ENCODE results near the gene UGCG. TPM values are rescaled to one million over a fixed set of nuclear protein-coding genes. Genes with fewer than 3 reads are reported as not detected.
"Not testable (repeated sequence)": the region's sequence is repeated elsewhere in the genome, so short reads cannot be mapped to it uniquely, and the experiment has no call there.

UGCG gene
- total RNA-seq, 1 experiment from 2014 or later, result 24.4 TPM

DNA sequence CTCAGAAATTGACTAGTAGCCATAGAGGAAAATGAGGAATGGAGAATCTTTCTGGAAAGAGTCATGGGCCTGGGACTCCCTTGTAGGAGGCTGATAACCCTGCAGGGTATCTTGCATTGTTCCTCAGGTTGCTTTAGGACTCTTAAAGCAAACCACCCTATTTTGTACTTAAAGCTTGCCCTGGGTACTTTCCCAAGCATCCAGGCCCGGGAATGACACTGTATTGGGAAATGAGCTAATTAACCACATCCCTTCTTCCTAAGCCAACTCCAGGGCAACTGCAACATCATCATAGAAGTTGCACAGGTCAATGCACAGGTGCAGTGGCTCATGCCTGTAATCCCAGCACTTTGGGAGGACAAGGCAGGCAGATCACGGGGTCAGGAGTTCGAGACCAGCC is 55.9 kb downstream of the UGCG start:
- peak; percentile 41 for DNase-seq (ENCODE audit: low spot score)

DNA sequence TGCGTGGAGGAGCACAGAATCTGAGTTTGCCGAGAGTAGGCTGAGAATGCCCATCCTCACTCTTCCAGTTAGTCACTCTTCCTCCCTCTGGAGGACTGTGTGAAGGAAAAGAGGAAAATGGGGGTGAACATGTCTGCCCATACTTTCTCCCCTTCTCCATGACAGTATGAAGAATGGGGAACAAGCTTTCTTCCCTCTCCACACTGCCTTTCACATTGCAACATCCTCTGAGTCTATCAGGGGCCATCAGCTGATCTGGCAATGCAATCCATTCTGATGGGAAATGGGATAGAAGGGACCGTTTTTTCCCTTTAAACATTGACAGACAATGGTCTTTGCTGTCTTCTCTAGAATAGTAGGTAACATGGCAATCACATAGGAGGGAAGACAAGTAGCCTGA is 56.8 kb downstream of the UGCG start:
- DNase-seq (ENCODE audit: low spot score), result no peak

DNA sequence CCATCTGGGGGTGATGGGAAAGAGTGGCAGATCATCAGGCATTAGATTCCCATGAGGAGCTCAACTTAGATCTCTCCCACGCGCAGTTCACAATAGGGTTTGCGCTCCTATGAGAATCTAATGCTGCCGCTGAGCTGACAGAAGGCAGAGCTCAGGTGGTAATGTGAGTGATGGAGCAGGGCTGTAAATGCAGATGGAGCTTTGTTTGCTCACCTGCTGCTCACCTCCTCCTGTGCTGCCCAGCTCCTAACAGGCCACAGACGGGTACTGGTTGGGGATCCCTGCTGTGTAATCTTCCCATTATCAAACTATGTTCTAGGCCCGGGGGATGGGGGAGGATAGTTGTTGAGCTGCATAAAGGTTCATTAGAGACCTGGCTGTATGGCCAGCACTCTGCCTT is 58.4 kb downstream of the UGCG start:
- DNase-seq (ENCODE audit: low spot score), result no peak

DNA sequence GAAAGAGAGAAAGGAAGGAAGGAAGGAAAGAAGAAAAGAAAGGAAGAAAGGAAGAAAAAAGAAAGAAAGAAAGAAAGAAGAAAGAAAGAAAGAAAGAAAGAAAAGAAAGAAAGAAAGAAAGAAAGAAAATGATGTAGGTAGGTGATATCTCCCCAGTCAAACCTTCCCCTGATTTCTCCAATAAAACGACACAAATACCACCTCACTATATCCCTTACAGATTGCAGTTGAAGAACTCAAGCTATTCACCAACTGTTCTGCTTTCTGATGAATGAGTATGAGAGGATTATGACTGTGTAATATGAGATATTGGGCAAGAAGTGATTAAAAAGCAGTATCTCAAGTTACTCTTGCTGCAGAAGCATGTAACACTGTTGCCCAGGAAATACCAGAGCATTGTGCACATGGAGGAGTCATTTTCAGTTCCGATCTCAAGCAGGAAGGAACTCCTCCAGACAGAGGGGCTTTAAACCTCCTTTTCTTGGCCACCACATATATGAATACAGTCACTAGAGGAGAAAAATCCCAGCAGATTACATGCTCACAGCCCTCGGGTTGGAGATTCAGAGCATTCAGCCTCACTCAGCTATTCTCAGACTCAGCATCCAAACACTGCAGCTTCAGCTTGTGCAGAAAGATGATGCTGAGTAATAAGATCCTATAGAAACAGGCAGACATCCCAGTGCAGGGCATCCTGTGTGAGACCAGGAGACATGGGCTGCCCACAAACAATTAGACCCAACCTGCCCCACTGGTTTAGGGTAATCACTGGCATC is 61.4 kb downstream of the UGCG start:
- DNase-seq (ENCODE audit: low spot score), result peak; percentile 66

- DNase-seq (ENCODE audit: low spot score), result peak; percentile 74
Observed at GRCh38 chr9:111959468-111960359, 63.1 kb downstream of the UGCG start.

DNA sequence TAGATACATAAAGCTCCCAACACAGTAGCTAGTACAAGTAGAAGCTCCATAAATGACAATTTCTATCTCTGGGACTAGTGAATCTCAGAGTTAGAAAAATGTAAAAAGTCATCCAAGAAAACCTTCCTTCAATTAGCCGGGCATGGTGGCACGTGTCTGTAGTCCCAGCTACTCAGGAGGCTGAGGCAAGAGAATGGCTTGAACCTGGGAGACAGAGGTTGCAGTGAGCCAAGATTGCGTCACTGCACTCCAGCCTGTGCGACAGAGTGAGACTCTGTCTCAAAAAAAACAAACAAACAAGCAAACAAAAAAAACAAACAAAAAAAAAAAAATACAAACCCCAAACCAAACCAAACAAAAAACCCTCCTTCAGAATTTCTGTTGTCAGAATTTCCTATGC is 63.9 kb downstream of the UGCG start:
- not testable (repeated sequence) for DNase-seq (ENCODE audit: low spot score)

GRCh38 chr9:111961009-111961408 is 64.4 kb downstream of the UGCG start:
- no peak for DNase-seq (ENCODE audit: low spot score)

DNA sequence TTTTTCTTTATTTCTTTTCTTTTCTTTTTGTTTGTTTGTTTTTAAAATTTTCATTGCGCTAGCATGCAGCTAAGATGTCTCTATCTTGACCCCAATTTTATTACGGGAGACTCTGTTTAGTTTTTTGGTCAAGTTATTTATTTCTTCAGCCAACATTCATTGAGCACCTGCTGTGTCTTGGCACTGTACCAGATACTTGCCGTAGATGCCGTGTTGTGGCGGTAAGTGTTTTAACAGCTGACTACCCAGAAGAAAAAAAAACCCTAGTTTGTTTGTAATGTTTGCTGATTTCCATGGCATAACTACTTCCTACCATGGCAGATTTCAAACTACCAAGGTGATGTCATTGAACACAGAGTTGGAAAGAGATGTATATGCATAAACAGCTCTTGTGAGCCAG is 65.0 kb downstream of the UGCG start:
- peak; percentile 87 for DNase-seq (ENCODE audit: low spot score)

DNA sequence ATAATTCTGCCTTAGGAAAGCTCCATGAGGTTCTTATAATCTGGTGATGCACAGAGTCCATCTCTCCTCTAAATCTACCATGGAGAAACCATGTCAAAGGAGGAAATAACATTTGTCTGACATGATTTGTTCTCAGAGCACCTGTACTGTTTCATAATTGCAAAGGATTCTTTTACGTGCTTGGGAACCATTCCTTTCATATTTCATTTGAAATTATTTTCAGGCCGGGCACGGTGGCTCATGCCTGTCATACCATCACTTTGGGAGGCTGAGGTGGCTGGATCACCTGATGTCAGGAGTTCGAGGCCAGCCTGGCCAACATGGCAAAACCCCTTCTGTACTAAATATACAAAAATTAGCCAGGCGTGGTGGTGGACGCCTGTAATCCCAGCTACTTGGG is 65.4 kb downstream of the UGCG start:
- DNase-seq (ENCODE audit: low spot score), result no peak

DNA sequence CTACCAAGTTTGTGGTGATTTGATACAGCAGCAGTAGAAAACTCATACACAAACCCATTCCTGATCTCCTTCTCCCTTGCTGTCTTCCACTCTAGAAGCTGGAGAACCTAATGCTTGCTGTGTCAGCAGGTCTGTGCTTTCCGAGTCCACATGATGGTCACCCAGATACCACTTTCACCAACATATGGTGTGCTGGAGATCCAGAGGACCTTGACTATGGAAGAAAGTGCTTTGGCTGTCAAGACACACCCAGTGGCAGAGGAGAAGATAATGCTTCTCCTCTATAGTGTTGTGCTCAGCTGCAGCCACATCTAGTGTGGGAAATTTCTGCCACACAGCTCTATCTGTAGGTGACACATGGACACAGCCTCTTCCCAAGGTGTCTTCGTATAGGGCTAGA is 67.4 kb downstream of the UGCG start:
- DNase-seq (ENCODE audit: low spot score), result no peak

DNA sequence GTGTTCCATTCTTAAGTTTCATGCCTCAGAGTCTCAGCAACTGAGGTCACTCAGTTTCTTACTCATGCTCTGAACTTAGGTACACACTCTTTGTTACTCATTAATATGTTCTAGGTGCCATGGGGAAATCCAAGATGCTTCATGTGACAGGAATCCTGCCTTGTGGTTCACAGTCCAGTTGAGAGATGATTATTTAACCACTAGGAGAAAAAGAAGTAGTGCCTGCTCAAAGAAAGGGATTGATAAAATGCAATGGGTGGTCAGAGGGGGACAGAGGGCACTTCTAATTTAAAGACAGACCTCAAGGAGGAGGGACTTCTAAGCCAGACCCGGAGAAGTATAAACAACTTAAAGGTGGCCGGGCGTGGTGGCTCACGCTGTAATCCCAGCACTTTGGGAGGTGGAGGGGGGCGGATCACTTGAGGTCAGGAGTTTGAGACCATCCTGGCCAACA is 69.0 kb downstream of the UGCG start:
- peak; percentile 82 for DNase-seq (ENCODE audit: low spot score)

GRCh38 chr9:111966124-111966723 is 69.6 kb downstream of the UGCG start:
- DNase-seq (ENCODE audit: low spot score), result no peak

DNA sequence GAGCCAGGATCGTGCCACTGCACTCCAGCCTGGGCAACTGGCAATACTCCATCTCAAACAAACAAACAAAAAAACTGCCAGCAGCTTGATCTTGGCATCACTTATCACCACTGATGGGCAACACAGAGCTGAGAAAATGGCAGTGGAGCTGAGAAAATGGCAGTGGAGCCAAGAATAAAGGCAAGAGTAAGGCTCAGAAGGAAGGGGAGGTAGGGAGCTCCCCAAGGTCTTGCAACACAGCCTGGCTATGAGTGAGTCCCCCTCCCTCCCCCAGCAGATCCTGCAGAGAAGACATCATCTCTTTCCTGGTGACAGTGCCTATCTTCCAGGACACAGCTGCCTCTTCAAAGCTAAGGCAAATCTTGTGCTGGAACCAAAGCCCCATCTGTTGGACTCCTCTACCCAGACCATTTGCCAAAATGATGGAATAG is 70.3 kb downstream of the UGCG start:
- DNase-seq (ENCODE audit: low spot score), result no peak

- DNase-seq (ENCODE audit: low spot score), result no peak
Observed at GRCh38 chr9:111967621-111968020, 71.0 kb downstream of the UGCG start.

- no peak for DNase-seq (ENCODE audit: low spot score)
Observed at GRCh38 chr9:111969061-111969460, 72.4 kb downstream of the UGCG start.

- DNase-seq (ENCODE audit: low spot score), result no peak
Observed at GRCh38 chr9:111969622-111970021, 73.0 kb downstream of the UGCG start.

GRCh38 chr9:111970827-111971226 is 74.2 kb downstream of the UGCG start:
- no peak for DNase-seq (ENCODE audit: low spot score)

DNA sequence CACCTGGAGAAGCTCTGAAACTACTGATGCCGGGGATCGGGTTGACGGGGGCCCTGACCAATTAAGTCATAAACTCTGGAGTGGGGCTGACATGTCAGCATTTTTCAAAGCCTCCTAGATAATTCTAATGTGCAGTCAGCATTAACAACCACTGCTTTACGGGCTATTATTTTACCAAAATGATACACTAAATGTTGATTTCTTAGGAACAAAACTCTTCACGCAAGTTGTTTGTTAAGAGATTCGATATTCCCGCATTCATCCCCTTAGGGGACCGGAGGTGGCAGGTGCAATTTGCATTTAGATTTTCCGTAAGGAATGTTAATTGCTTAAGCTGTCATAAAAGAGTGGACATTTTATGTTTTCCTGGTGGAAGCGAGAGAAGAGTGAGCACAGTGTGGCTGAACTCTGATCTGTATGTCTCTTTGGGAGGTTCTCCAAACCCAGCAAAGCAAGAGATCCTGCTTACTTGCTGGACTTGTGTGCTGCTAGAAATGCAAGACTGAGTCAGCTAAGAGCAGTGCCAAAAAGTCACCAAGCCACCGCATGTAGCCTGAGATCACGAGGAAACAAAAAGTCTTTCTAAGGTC is 77.6 kb downstream of the UGCG start:
- no peak for DNase-seq (ENCODE audit: low spot score)

- DNase-seq (ENCODE audit: low spot score), result no peak
Observed at GRCh38 chr9:111975709-111976108, 79.1 kb downstream of the UGCG start.

DNA sequence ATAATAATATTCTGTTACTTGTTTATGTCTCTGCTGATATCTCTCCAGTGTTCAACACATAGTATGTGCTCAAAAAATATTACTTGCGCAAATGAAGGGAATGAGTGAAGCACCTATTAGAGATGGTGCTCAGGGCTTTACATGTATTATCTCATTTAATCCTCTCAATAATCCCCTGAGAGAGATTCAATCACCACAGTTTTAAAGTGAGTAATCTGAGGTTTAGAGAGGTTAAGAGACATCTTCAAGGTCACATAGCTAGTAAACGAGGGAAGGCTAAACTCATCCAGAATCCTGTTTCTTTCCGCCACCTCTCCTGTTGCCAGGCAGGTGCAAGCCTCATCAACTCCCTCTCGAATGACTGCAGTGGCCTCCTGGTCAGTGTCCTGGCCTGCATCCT is 82.0 kb downstream of the UGCG start:
- DNase-seq (ENCODE audit: low spot score), result no peak

GRCh38 chr9:111979561-111979960 is 82.9 kb downstream of the UGCG start:
- no peak for DNase-seq (ENCODE audit: low spot score)

DNA sequence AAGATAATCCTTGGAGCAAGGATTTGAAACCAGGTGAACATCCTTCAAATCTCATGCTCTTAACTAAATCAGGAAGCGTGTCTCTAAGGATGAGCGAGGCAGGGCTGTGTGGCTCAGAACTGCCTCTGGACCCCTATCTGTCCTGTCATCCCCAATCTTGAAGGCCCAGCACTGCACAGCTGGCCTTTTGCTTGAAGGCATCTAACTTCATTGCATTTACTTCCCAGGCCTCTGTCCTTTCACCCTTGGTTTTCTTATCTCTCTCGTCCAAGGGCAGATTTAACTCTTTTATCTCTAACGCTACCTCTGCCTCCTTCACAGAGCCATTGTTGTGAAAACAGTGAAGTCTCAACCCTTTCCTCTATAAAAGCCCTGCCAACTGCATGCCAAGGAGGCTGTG is 83.8 kb downstream of the UGCG start:
- no peak for DNase-seq (ENCODE audit: low spot score)

All from H4 (cell line).